SH-SY5Y (cell line): ENCODE measurements around the gene HNRNPAB.

Experiments
- GATA2 ChIP-seq: IDR thresholded peaks from 2 replicates; pipeline ENCODE4 v1.6.1; 2011; ENCODE audit warnings: mild to moderate bottlenecking, low read depth, low read length
- GATA3 ChIP-seq: IDR thresholded peaks from 2 replicates; pipeline ENCODE4 v1.6.1; 2011; ENCODE audit warnings: low read depth, mild to moderate bottlenecking, low read length, moderate library complexity

DNA sequence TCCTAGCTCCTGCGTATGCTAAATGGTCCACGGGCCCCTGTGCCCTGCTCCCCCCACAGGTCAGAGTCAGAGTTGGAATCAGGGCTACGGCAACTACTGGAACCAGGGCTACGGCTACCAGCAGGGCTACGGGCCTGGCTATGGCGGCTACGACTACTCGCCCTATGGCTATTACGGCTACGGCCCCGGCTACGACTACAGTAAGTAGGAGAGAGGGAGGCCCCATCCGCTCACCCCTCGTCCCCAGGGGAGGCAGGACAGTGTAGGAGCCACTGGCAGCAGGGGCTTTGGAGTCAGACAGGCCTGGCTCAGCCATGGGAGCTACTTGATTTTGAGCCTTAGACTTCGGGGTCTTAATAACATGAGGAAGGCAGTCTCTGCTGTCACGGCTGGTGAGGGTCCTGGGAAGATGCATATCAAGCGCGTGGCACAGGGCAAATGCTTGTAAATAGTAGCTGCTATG lies 5.8 kb downstream of the HNRNPAB start:
- TF ChIP-seq GATA3: no peak
- TF ChIP-seq GATA2: no peak
